HepG2 (cell line): ENCODE results near the gene SPAG9. TPM values are rescaled to one million over a fixed set of nuclear protein-coding genes. Genes with fewer than 3 reads are reported as not detected.

Experiments used
- ARID5B ChIP-seq: IDR thresholded peaks from 2 replicates; pipeline ENCODE4 v1.4.0; 2020; ENCODE audit warnings: mild to moderate bottlenecking, missing genetic modification reagents
- CENPBD1 ChIP-seq: sonication (generic); formaldehyde crosslinking; IDR thresholded peaks from 2 replicates; pipeline ENCODE4 v1.8.0; 2022; ENCODE audit warnings: missing genetic modification reagents, low read depth, mild to moderate bottlenecking, borderline replicate concordance
- KLF9 ChIP-seq: IDR thresholded peaks from 2 replicates; pipeline ENCODE4 v1.6.1; 2016; ENCODE audit warnings: low read depth
- NRL ChIP-seq: sonication (generic); formaldehyde crosslinking; IDR thresholded peaks from 2 replicates; pipeline ENCODE4 v1.5.0; 2020; ENCODE audit warnings: missing genetic modification reagents, mild to moderate bottlenecking, moderate library complexity, borderline replicate concordance
- PATZ1 ChIP-seq: sonication (generic); formaldehyde crosslinking; IDR thresholded peaks from 2 replicates; pipeline ENCODE4 v1.4.0; 2020; ENCODE audit warnings: missing genetic modification reagents
- PAXIP1 ChIP-seq: sonication (generic); formaldehyde crosslinking; conservative IDR thresholded peaks from 2 replicates; pipeline ENCODE4 v1.4.0; 2020; ENCODE audit warnings: mild to moderate bottlenecking, missing genetic modification reagents, moderate library complexity
- TFDP2 ChIP-seq: sonication (generic); formaldehyde crosslinking; IDR thresholded peaks from 2 replicates; pipeline ENCODE4 v1.4.0; 2020; ENCODE audit warnings: missing genetic modification reagents
- THAP11 ChIP-seq: IDR thresholded peaks from 2 replicates; pipeline ENCODE4 v1.6.1; 2016; ENCODE audit warnings: missing biosample characterization, missing genetic modification reagents
- ZBTB33 ChIP-seq: sonication (generic); formaldehyde crosslinking; IDR thresholded peaks from 2 replicates; pipeline ENCODE4 v1.4.0; 2020; ENCODE audit warnings: missing genetic modification reagents
- ZNF563 ChIP-seq: sonication (generic); formaldehyde crosslinking; IDR thresholded peaks from 2 replicates; pipeline ENCODE4 v1.8.0; 2022; ENCODE audit warnings: mild to moderate bottlenecking, moderate library complexity, missing genetic modification reagents
- ZNF580 ChIP-seq: IDR thresholded peaks from 2 replicates; pipeline ENCODE4 v1.6.1; 2016; ENCODE audit warnings: low read depth, borderline replicate concordance
- ZNF644 ChIP-seq: IDR thresholded peaks from 2 replicates; pipeline ENCODE4 v1.6.1; 2016; ENCODE audit warnings: low read depth
- ZSCAN22 ChIP-seq: sonication (generic); formaldehyde crosslinking; IDR thresholded peaks from 2 replicates; pipeline ENCODE4 v1.4.0; 2020; ENCODE audit warnings: mild to moderate bottlenecking, missing genetic modification reagents
- polyA plus RNA-seq, 8 experiments: library from polyadenylated mRNA; depleted of rRNA in 3 of 8; stranded (reverse) in 7 of 8; unstranded in 1 of 8; fragments of >200 nt; fragmentation: Illumina TruSeq in 4 of 8; extraction: Trizol in 4 of 8; gene quantifications; 2 replicates each; pipeline versions ENCODE4 v1.2.1 to v1.2.3, GENCODE V29; 2011 to 2016; ENCODE audit warnings: low read depth in 4 of 8, missing spikeins in 1 of 8, mixed read lengths in 1 of 8; ENCODE audit not compliant: insufficient read depth in 1 of 8
- total RNA-seq, 5 experiments: library from RNA; depleted of rRNA; stranded (reverse); fragments of >200 nt; fragmentation: Illumina TruSeq; extraction: Trizol; gene quantifications; 2 replicates each; pipeline ENCODE4 v1.2.3, GENCODE V29; 2016; ENCODE audit warnings: low read depth in 1 of 5

SPAG9 gene
- total and polyA plus RNA-seq, 2 of the 13 experiments (the other 11 are each of a cell fraction or from before 2014, with no cell fraction given) = 43.2 to 78.6 TPM

GRCh38 chr17:51112303-51113222, 8.1 kb downstream of the SPAG9 start (continued):
- TF ChIP-seq PAXIP1 (CRISPR knock-in tag) (peak; percentile 92), PATZ1 (CRISPR knock-in tag) (peak; percentile 69), KLF9 (CRISPR knock-in tag) (peak; percentile 63; the same call in 1 of the 2 replicates), ARID5B (CRISPR knock-in tag) (peak; percentile 96), ZBTB33 (peak; percentile 86), CENPBD1 (CRISPR knock-in tag) (0 out of 2 replicates have a peak, but pooled peaks have one; percentile 66), ZSCAN22 (0 out of 2 replicates have a peak, but pooled peaks have one; percentile 31), ZNF580 (CRISPR knock-in tag) (peak; percentile 48; the same call in 1 of the 2 replicates), ZNF644 (CRISPR knock-in tag) (peak; percentile 21; the same call in 1 of the 2 replicates), TFDP2 (peak; percentile 38; the same call in 1 of the 2 replicates), ZNF563 (peak; percentile 97), NRL (CRISPR knock-in tag) (0 out of 2 replicates have a peak, but pooled peaks have one; percentile 26), THAP11 (CRISPR knock-in tag) (peak; percentile 63)
